ENCODE measurements around the gene ETNK2.

DNA sequence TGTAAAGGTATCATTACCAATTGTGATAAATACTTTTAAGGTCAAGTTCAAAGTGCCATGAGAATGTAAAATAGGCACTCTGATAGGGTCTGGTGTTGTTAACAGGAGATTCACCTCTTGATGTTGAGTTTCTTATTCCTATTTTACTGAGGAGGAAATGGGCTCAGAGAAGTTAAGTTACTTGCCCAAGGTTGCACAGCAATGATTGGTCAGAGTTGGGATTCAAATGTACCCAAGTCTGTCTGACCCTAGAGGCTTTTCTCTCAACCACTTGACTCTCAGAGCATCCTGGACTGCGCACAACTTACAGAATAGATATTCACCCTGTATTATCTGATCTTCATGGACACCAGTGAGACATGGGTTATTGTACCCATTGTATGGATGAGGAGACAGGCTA is 45.0 kb downstream of the ETNK2 start:
- TF ChIP-seq, protein P1, sequence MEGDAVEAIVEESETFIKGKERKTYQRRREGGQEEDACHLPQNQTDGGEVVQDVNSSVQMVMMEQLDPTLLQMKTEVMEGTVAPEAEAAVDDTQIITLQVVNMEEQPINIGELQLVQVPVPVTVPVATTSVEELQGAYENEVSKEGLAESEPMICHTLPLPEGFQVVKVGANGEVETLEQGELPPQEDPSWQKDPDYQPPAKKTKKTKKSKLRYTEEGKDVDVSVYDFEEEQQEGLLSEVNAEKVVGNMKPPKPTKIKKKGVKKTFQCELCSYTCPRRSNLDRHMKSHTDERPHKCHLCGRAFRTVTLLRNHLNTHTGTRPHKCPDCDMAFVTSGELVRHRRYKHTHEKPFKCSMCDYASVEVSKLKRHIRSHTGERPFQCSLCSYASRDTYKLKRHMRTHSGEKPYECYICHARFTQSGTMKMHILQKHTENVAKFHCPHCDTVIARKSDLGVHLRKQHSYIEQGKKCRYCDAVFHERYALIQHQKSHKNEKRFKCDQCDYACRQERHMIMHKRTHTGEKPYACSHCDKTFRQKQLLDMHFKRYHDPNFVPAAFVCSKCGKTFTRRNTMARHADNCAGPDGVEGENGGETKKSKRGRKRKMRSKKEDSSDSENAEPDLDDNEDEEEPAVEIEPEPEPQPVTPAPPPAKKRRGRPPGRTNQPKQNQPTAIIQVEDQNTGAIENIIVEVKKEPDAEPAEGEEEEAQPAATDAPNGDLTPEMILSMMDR (IDR thresholded peaks at IDR 0.05), result no peak
- no peak for TF ChIP-seq EZH2 (IDR thresholded peaks at IDR 0.05)

Measured in neural progenitor cell (in vitro differentiated cells).